ENCODE data around the gene RSPO4. TPM values are rescaled to one million over a fixed set of nuclear protein-coding genes. Genes with fewer than 3 reads are reported as not detected.

RSPO4 gene
- total RNA-seq, 3 donors from 2014 or later: 0.10 to 0.22 TPM; not detected in 1

DNA sequence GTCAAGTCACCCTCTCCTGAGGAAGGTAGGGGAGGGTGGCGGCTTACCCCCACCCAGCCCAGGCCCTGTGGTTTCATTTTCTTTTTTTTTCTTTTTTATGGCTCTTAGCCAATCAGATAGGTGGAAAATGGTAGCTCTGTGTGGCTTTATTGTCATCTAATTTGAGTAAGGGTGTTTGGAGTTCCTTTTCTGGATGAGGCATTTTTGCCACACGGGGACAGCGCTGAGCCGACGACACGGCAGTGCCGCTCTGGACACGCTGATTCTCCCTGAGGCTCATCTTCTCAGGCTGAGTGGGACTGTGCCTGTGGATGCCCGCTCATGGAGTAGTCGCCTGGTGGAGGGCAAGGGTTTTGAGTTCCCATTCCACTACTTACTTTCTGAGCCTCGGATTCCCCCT lies 48.4 kb downstream of the RSPO4 start:
- H3K36me3 ChIP-seq (ENCODE audit: low read depth): no peaks in the 10 kb centered on the region
- H3K9me3 ChIP-seq: no peaks in the 10 kb centered on the region
- H3K4me3 ChIP-seq: no peak overlapping the region
- TF ChIP-seq, protein P1, sequence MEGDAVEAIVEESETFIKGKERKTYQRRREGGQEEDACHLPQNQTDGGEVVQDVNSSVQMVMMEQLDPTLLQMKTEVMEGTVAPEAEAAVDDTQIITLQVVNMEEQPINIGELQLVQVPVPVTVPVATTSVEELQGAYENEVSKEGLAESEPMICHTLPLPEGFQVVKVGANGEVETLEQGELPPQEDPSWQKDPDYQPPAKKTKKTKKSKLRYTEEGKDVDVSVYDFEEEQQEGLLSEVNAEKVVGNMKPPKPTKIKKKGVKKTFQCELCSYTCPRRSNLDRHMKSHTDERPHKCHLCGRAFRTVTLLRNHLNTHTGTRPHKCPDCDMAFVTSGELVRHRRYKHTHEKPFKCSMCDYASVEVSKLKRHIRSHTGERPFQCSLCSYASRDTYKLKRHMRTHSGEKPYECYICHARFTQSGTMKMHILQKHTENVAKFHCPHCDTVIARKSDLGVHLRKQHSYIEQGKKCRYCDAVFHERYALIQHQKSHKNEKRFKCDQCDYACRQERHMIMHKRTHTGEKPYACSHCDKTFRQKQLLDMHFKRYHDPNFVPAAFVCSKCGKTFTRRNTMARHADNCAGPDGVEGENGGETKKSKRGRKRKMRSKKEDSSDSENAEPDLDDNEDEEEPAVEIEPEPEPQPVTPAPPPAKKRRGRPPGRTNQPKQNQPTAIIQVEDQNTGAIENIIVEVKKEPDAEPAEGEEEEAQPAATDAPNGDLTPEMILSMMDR (IDR thresholded peaks at IDR 0.05): no peak
- ATAC-seq: no peak
- no peaks in the 10 kb centered on the region for H3K4me1 ChIP-seq (ENCODE audit: low read depth)
- DNase-seq: no peak
- intact Hi-C loops (cut with DNase I, micrococcal nuclease): no loop called here

DNA sequence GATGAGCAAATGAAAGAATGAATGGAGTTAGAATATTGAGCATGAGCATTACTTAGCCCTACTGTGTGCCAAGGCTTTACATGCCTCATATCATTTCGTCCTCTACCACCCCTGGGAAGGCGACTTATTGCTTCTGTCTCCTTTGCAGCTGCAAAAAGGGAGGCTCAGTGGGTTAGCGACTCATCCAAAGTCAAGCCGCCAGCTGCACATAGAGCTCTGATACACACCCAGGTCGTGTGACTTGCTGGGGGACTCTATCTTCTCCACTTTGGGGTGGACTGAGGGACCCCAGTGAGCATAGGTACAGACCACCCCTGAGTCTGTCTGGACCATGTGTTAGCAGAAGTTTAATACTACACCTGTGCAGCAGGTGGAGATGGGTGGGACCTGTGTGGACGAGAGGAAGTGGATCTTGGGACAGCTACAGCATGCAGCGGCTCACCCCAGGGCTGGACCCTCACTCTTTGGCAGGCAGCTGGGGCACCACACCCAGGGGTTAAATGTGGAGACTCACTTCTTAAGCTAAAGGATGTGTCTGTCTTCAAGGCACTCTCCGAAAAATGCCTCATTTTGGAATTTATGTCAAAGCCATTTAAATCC lies 49.8 kb downstream of the RSPO4 start:
- intact Hi-C loops (cut with DNase I, micrococcal nuclease): no loop called here
- no peak for ATAC-seq
- no peak overlapping the region for H3K4me3 ChIP-seq
- TF ChIP-seq, protein P1 (IDR thresholded peaks at IDR 0.05): no peak
- H3K4me1 ChIP-seq (ENCODE audit: low read depth): no peaks in the 10 kb centered on the region
- no peaks in the 10 kb centered on the region for H3K36me3 ChIP-seq (ENCODE audit: low read depth)
- H3K9me3 ChIP-seq: no peaks in the 10 kb centered on the region
- no peak for DNase-seq

DNA sequence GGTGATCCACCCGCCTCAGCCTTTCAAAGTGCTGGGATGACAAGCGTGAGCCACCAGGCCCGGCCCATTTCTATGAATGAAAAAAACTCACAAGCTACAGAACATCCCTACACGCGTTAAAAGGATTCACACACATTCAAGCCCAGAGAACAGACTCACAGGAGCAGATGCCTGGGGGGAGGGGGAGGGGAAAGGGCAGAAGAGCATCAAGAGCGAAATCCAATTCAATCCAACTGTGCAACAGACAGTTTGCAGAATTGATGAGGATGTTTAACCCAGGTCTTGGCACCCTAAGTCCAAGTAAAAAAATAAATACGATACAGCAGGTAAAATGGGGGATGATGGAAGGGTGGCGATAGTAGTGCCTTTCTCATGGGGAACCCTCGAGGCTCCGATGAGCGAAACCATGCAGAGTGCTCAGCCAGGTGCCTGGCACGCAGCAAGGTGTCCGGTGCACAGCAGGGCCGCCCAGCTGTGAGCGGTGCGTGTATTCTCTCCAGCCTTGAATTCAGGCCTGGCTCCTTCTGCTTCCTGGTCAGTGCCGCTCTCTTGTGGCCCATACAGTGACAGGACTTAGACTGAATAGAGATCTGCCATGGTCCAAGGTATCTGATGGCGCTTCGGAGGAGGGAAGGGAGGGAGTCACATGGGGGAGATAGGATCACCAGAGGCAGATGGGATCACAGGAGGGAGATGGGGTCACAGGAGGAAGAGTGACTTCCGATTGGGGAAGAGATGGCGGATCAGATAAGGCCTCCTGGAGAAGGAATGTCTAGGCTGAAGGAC lies 50.5 kb downstream of the RSPO4 start:
- TF ChIP-seq, protein P1 (IDR thresholded peaks at IDR 0.05): no peak
- Histone ChIP-seq H3K9me3 (no peaks in the 10 kb centered on the region), H3K36me3 (ENCODE audit: low read depth) (no peaks in the 10 kb centered on the region), H3K4me3 (no peak overlapping the region), H3K4me1 (ENCODE audit: low read depth) (no peaks in the 10 kb centered on the region)
- ATAC-seq: no peak
- no peak for DNase-seq
- intact Hi-C loops (cut with DNase I, micrococcal nuclease): no loop called here

DNA sequence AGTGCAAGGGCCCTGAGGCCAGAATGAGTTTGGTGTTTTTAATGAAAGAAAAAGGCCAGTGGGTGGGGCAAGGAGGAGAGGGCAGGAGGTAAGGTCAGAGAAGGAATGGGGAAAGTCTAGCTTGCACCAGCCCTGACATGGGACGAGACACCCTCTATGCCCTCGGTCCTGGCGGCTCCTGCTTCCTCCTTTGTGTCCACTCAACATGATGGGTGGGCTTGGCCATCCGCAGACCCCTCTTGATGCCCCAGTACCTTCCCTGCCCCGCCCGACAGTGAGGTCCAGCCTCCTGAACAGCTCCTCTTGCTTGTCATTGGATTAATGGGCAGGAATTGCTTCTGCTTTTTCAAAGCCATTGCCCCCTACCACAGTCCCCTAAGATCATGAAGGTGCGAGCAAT lies 52.4 kb downstream of the RSPO4 start:
- DNase-seq: no peak
- Histone ChIP-seq H3K4me3 (no peak overlapping the region), H3K9me3 (no peaks in the 10 kb centered on the region), H3K4me1 (ENCODE audit: low read depth) (no peaks in the 10 kb centered on the region), H3K36me3 (ENCODE audit: low read depth) (no peaks in the 10 kb centered on the region)
- TF ChIP-seq, protein P1 (IDR thresholded peaks at IDR 0.05): no peak
- intact Hi-C loops (cut with DNase I, micrococcal nuclease): no loop called here
- ATAC-seq: no peak

DNA sequence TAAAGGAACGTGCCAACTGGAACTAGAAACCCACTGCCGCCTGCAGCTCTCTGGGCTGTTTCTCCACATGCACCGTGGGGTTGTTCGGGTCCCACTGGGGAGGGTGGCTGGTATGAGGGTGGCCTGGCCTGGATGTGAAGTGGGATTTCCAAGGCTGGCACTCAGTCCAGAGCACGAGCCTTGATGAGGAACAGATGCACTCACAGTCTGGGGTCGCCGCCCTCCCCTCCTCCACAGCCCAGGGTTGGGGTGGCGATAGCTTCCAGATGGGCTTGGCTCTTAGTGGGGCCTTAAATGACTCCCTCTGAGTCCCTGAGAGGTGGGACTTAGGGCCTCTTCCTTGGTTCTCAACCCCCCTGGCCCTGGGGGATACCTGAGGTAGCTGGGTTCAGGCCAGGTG lies 55.3 kb downstream of the RSPO4 start:
- TF ChIP-seq, protein P1 (IDR thresholded peaks at IDR 0.05): no peak
- no peaks in the 10 kb centered on the region for H3K36me3 ChIP-seq (ENCODE audit: low read depth)
- H3K9me3 ChIP-seq: no peaks in the 10 kb centered on the region
- H3K4me1 ChIP-seq (ENCODE audit: low read depth): no peaks in the 10 kb centered on the region
- intact Hi-C loops (cut with DNase I, micrococcal nuclease): no loop called here
- H3K4me3 ChIP-seq: no peak overlapping the region
- no peak for ATAC-seq
- no peak for DNase-seq
